DMS153 (cell line): Measurements from ENCODE around the gene KRT37.
"Not testable (repeated sequence)": the region's sequence is repeated elsewhere in the genome, so short reads cannot be mapped to it uniquely, and the experiment has no call there.

Source experiments
- DNase-seq: peaks from one replicate; lab custom pipeline; 2025; lab: John Stamatoyannopoulos, UW

KRT37 gene

GRCh38 chr17:41404024-41404671, 20.2 kb downstream of the KRT37 start:
- DNase-seq: peak; percentile 60

GRCh38 chr17:41403404-41404023, 20.9 kb downstream of the KRT37 start:
- no peak for DNase-seq

GRCh38 chr17:41402161-41402560, 22.2 kb downstream of the KRT37 start:
- no peak for DNase-seq

GRCh38 chr17:41396996-41397660, 27.3 kb downstream of the KRT37 start, which contains the start of gene KRT31:
Gene KRT31 (minus strand): TSS chr17:41397608. CDS start chr17:41397539, 69 bp downstream.
- DNase-seq: no peak

- no peak for DNase-seq
Measured at GRCh38 chr17:41396340-41396739, 28.0 kb downstream of the KRT37 start.

GRCh38 chr17:41395611-41396010, 28.8 kb downstream of the KRT37 start:
- no peak for DNase-seq

GRCh38 chr17:41395044-41395443, 29.3 kb downstream of the KRT37 start:
- not testable (repeated sequence) for DNase-seq

- no peak for DNase-seq
Measured at GRCh38 chr17:41394254-41394996, 30.0 kb downstream of the KRT37 start.

- DNase-seq: no peak
Measured at GRCh38 chr17:41393826-41394225, 30.6 kb downstream of the KRT37 start.

- no peak for DNase-seq
Measured at GRCh38 chr17:41393294-41393693, 31.1 kb downstream of the KRT37 start.

GRCh38 chr17:41392278-41392677, 32.1 kb downstream of the KRT37 start:
- no peak for DNase-seq

- no peak for DNase-seq
Measured at GRCh38 chr17:41391535-41391934, 32.9 kb downstream of the KRT37 start.

- no peak for DNase-seq
Measured at GRCh38 chr17:41390411-41390938, 33.9 kb downstream of the KRT37 start.

- DNase-seq: no peak
Measured at GRCh38 chr17:41387670-41388069, 36.7 kb downstream of the KRT37 start.

GRCh38 chr17:41386227-41386626, 38.2 kb downstream of the KRT37 start:
- DNase-seq: no peak

GRCh38 chr17:41383690-41384089, 40.7 kb downstream of the KRT37 start:
- no peak for DNase-seq

GRCh38 chr17:41382394-41382793, 42.0 kb downstream of the KRT37 start:
- no peak for DNase-seq

- DNase-seq: not testable (repeated sequence)
Measured at GRCh38 chr17:41381943-41382342, 42.4 kb downstream of the KRT37 start, which contains the start of gene KRT34. Gene KRT34 (minus strand): TSS chr17:41382306. CDS start chr17:41382246, 60 bp downstream.

GRCh38 chr17:41380091-41380490, 44.3 kb downstream of the KRT37 start:
- not testable (repeated sequence) for DNase-seq

GRCh38 chr17:41377546-41377945, 46.8 kb downstream of the KRT37 start:
- no peak for DNase-seq
